Liver (tissue), 9 donors: ENCODE results near the gene PAH. TPM values are rescaled to one million over a fixed set of nuclear protein-coding genes. Genes with fewer than 3 reads are reported as not detected.

ENCODE experiments used
- DNase-seq: peaks from one replicate; pipeline ENCODE4 v3.0.0-alpha.2; 2017; ENCODE audit warnings: low spot score
- H3K27ac ChIP-seq, 2 donors: one replicate each; pipeline ENCODE4 v1.7.0; 2013; ENCODE audit warnings: inconsistent platforms in 2 of 2, low read length in 2 of 2, control low read depth in 1 of 2, low read depth in 1 of 2, mild to moderate bottlenecking in 1 of 2
- H3K27me3 ChIP-seq, 4 donors: one replicate each; pipeline versions ENCODE4 v1.6.1 to v1.7.0; 2013; ENCODE audit warnings: low read length in 3 of 4, inconsistent platforms in 1 of 4, mild to moderate bottlenecking in 1 of 4, moderate library complexity in 1 of 4; ENCODE audit not compliant: control insufficient read depth in 4 of 4, insufficient read depth in 4 of 4
- H3K36me3 ChIP-seq, 4 donors: one replicate each; pipeline versions ENCODE4 v1.6.1 to v1.7.0; 2013; ENCODE audit warnings: low read length in 3 of 4, mild to moderate bottlenecking in 3 of 4, low read depth in 1 of 4, moderate library complexity in 1 of 4; ENCODE audit not compliant: control insufficient read depth in 4 of 4, insufficient read depth in 3 of 4
- H3K4me1 ChIP-seq, 4 donors: one replicate each; pipeline versions ENCODE4 v1.6.1 to v1.7.0; 2013; ENCODE audit warnings: low read length in 3 of 4, mild to moderate bottlenecking in 3 of 4, moderate library complexity in 1 of 4; ENCODE audit not compliant: control insufficient read depth in 4 of 4, insufficient read depth in 4 of 4
- H3K4me3 ChIP-seq, 3 donors: one replicate each; pipeline versions ENCODE4 v1.6.1 to v1.7.0; 2013; ENCODE audit warnings: low read length in 3 of 3, control low read depth in 1 of 3, low read depth in 1 of 3, mild to moderate bottlenecking in 1 of 3
- H3K9ac ChIP-seq, 2 donors: one replicate each; pipeline ENCODE4 v1.7.0; 2013; ENCODE audit warnings: low read length in 2 of 2, mild to moderate bottlenecking in 2 of 2, moderate library complexity in 2 of 2, control low read depth in 1 of 2, low read depth in 1 of 2
- H3K9me3 ChIP-seq, 4 donors: one replicate each; pipeline versions ENCODE4 v1.6.1 to v1.7.0; 2013; ENCODE audit warnings: low read length in 3 of 4; ENCODE audit not compliant: control insufficient read depth in 4 of 4
- CTCF ChIP-seq: fragments of 150-350 bp; IDR thresholded peaks from 2 replicates; pipeline ENCODE4 v1.5.1; 2017; ENCODE audit warnings: improper control_type of control experiment, low read depth, low read length; ENCODE audit not compliant: missing input control
- FOXA1 ChIP-seq: IDR thresholded peaks from 2 replicates; pipeline ENCODE4 v1.6.1; 2016; ENCODE audit warnings: antibody characterized with exemption
- HNF4A ChIP-seq, 2 donors: conservative IDR thresholded peaks; 2 replicates each; pipeline ENCODE4 v1.6.1; 2016; ENCODE audit warnings: antibody characterized with exemption in 2 of 2, mild to moderate bottlenecking in 2 of 2
- JUND ChIP-seq, 2 donors: IDR thresholded peaks; 2 replicates each; pipeline ENCODE4 v1.6.1; 2016; ENCODE audit warnings: antibody characterized with exemption in 2 of 2
- RAD21 ChIP-seq, 2 donors: IDR thresholded peaks; 2 replicates each; pipeline ENCODE4 v1.6.1; 2016; ENCODE audit warnings: antibody characterized with exemption in 2 of 2, mild to moderate bottlenecking in 2 of 2
- REST ChIP-seq: IDR thresholded peaks from 2 replicates; pipeline ENCODE4 v1.6.1; 2016; ENCODE audit warnings: antibody characterized with exemption, mild to moderate bottlenecking
- RXRA ChIP-seq, 2 donors: IDR thresholded peaks; 2 replicates each; pipeline ENCODE4 v1.6.1; 2017 to 2018; ENCODE audit warnings: antibody characterized with exemption in 2 of 2, mild to moderate bottlenecking in 1 of 2
- SP1 ChIP-seq: IDR thresholded peaks from 2 replicates; pipeline ENCODE4 v1.6.1; 2018; ENCODE audit warnings: antibody characterized with exemption, mild to moderate bottlenecking
- TAF1 ChIP-seq: conservative IDR thresholded peaks from 2 replicates; pipeline ENCODE4 v1.6.1; 2016; ENCODE audit warnings: antibody characterized with exemption, mild to moderate bottlenecking
- YY1 ChIP-seq: IDR thresholded peaks from 2 replicates; pipeline ENCODE4 v1.6.1; 2016; ENCODE audit warnings: antibody characterized with exemption, mild to moderate bottlenecking
- WGBS: extraction: QIAGEN DNeasy Blood & Tissue Kit; methylation state at CpG from one replicate; pipeline ENCODE4 v1.1.7; 2013; 5-methylcytosine and 5-hydroxymethylcytosine counted together
- polyA plus RNA-seq, 2 donors: library from polyadenylated mRNA; stranded (reverse) in 1 of 2; unstranded in 1 of 2; fragments of 200-250 nt in 1 of 2; fragments of >200 nt in 1 of 2; fragmentation: Nextera tagmentation in 1 of 2; extraction: Ambion mirVana in 1 of 2; gene quantifications; one replicate each; pipeline versions ENCODE4 v1.2.1 to v1.2.3, GENCODE V29; 2013 to 2015
- total RNA-seq, 2 donors: library from RNA; depleted of rRNA; stranded (reverse); fragments of >200 nt; gene quantifications; one replicate each; pipeline ENCODE4 v1.2.3, GENCODE V29; 2014
- TF ChIP-seq, protein P1 (sequence below): IDR thresholded peaks from 2 replicates; pipeline ENCODE4 v1.6.1; 2016; ENCODE audit warnings: antibody characterized with exemption
- TF ChIP-seq, protein P2 (sequence below): IDR thresholded peaks from 2 replicates; pipeline ENCODE4 v1.6.1; 2016; ENCODE audit warnings: antibody characterized with exemption
- donor health status: healthy.
- donor health status: healthy.
- donor health status: healthy.
- donor health status: healthy.
- donor health status: healthy.

The PAH gene
- total and polyA plus RNA-seq, 4 donors: 327 to 696 (median 568) TPM

DNA sequence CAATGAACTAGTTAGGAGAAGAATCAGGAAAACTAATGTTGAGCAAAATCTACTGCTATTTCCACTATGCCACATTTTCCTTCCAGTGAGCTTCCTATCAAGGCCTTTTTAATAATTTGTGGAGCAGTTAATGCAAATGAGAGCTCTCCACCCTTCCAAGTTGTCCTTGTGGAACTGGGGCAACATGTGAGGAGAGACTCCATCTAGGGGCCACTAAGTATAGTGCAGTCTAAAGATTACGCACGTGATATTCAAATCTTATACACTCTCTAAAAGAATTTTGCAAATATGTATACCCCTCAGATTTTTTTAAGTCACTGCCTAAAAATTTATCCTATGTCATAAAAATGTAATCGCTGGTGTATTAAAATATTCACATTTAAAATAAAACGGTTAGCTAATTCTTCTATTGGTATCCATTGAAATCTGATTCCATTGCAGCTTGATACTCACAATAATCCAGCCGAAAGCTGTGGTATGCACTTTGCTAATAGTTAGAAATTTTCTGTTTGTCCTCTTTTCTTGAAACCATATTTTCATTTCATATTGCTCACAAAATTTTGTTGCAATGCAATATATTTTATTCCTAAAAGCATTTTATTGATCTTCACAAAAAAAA lies 100.1 kb downstream of the PAH start:
- no peaks in the 10 kb centered on the region for H3K9me3 ChIP-seq
- DNase-seq: no peak
- WGBS: 4% methylated on average over 5 of the region's 5 CpGs

More for the DNA sequence above, 100.1 kb downstream of the PAH start:
- no peak overlapping the region for H3K27ac ChIP-seq
- H3K4me1 ChIP-seq: no peaks in the 10 kb centered on the region
- H3K27me3 ChIP-seq: no peaks in the 10 kb centered on the region
- no peak overlapping the region for H3K9ac ChIP-seq
- TF ChIP-seq, protein P1, sequence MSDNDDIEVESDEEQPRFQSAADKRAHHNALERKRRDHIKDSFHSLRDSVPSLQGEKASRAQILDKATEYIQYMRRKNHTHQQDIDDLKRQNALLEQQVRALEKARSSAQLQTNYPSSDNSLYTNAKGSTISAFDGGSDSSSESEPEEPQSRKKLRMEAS: no peak
- TF ChIP-seq YY1 (no peak), SP1 (no peak), REST (no peak), JUND (IDR thresholded peaks at IDR 0.05) (no peak), HNF4A (conservative IDR thresholded peaks at IDR 0.05) (peak; percentile 19 to 27), CTCF (peak; percentile 65), TAF1 (no peak), FOXA1 (no peak), RAD21 (IDR thresholded peaks at IDR 0.05) (peak; percentile 70 to 73), RXRA (IDR thresholded peaks at IDR 0.05) (no peak)
- TF ChIP-seq, protein P2, sequence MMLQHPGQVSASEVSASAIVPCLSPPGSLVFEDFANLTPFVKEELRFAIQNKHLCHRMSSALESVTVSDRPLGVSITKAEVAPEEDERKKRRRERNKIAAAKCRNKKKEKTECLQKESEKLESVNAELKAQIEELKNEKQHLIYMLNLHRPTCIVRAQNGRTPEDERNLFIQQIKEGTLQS: no peak
- no peaks in the 10 kb centered on the region for H3K36me3 ChIP-seq
- no peak overlapping the region for H3K4me3 ChIP-seq
